PFSK-1 (cell line): ENCODE results near the gene GAL3ST3.
A peak's percentile ranks its signal among the peaks of the same experiment; 100 is the strongest.

Experiments
- FOXP2 ChIP-seq: optimal IDR thresholded peaks from 2 replicates; pipeline ENCODE3; 2011; ENCODE audit warnings: borderline replicate concordance, control low read depth, inconsistent platforms; ENCODE audit not compliant: insufficient read depth; ENCODE audit errors: extremely low read length, extremely low read depth
- POLR2AphosphoS5 ChIP-seq: IDR thresholded peaks from 2 replicates; pipeline ENCODE4 v1.6.1; 2012; ENCODE audit warnings: low read depth, mild to moderate bottlenecking, control low read depth, low read length, moderate library complexity
- SIN3A ChIP-seq: IDR thresholded peaks from 2 replicates; pipeline ENCODE4 v1.6.1; 2012; ENCODE audit warnings: mild to moderate bottlenecking, low read length, moderate library complexity, borderline replicate concordance; ENCODE audit not compliant: insufficient read depth
- TAF1 ChIP-seq: IDR thresholded peaks from 2 replicates; pipeline ENCODE4 v1.6.1; 2012; ENCODE audit warnings: low read length, control low read depth, borderline replicate concordance; ENCODE audit not compliant: insufficient read depth
- TF ChIP-seq, protein P1 (sequence below), 2 experiments: IDR thresholded peaks; 2 replicates each; pipeline versions ENCODE4 v1.6.1 to v1.8.0; 2011 to 2012; ENCODE audit warnings: low read depth in 2 of 2, low read length in 2 of 2, control low read depth in 1 of 2, inconsistent platforms in 1 of 2, mild to moderate bottlenecking in 1 of 2, moderate library complexity in 1 of 2; ENCODE audit not compliant: insufficient read depth in 1 of 2

The GAL3ST3 gene

DNA sequence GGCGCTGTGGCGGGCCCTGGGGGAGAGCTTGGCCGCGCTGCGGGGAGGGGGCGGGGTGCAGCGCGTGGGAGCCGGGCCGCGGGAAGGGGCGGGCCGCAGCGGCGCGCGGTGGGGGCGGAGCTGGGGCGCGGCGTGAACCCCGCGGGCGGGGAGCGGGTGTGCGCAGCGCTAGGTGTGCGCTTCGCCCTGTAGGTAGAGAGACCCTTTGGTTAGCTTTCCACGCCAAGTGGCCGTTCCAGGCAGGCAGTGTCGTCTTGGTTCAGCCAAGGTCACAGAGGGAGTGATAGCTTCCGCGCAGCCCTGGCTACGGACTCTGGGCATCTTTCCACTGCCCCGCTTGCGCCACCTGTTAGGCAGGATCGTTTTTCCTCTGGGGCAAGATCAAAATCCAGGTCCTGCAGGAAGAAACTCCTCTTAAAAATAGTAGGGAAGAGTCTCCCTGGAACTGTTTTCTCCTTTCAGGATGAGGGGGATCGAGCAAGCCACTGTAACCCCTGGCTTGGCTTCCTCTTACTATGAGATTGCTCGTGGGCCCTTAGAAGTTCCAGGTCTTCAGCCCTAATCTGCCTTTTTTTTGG lies 46.2 kb downstream of the GAL3ST3 start:
- TF ChIP-seq FOXP2: peak; percentile 25
- no peak for TF ChIP-seq TAF1

- TF ChIP-seq POLR2AphosphoS5 (peak; percentile 78), SIN3A (peak; percentile 76), FOXP2 (peak; percentile 90), TAF1 (peak; percentile 92; the same call in 1 of the 2 replicates)
- TF ChIP-seq, protein P1, sequence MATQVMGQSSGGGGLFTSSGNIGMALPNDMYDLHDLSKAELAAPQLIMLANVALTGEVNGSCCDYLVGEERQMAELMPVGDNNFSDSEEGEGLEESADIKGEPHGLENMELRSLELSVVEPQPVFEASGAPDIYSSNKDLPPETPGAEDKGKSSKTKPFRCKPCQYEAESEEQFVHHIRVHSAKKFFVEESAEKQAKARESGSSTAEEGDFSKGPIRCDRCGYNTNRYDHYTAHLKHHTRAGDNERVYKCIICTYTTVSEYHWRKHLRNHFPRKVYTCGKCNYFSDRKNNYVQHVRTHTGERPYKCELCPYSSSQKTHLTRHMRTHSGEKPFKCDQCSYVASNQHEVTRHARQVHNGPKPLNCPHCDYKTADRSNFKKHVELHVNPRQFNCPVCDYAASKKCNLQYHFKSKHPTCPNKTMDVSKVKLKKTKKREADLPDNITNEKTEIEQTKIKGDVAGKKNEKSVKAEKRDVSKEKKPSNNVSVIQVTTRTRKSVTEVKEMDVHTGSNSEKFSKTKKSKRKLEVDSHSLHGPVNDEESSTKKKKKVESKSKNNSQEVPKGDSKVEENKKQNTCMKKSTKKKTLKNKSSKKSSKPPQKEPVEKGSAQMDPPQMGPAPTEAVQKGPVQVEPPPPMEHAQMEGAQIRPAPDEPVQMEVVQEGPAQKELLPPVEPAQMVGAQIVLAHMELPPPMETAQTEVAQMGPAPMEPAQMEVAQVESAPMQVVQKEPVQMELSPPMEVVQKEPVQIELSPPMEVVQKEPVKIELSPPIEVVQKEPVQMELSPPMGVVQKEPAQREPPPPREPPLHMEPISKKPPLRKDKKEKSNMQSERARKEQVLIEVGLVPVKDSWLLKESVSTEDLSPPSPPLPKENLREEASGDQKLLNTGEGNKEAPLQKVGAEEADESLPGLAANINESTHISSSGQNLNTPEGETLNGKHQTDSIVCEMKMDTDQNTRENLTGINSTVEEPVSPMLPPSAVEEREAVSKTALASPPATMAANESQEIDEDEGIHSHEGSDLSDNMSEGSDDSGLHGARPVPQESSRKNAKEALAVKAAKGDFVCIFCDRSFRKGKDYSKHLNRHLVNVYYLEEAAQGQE (IDR thresholded peaks at IDR 0.05; ENCODE audit: insufficient read depth in 1 of 2, low read depth in 2 of 2, low read length in 2 of 2): 0 out of 4 replicates have a peak, but pooled peaks of 1 of the 2 experiments have one; percentile 38
These were observed 46.9 kb downstream of the GAL3ST3 start, which contains the start of the genes BANF1 and EIF1AD for GRCh38 chr11:66001942-66002647. TSS of gene BANF1 (plus strand) at chr11:66002503. CDS start at chr11:66003251, 748 bp downstream. TSS of gene EIF1AD (minus strand) at chr11:66002157. CDS start at chr11:66000389, 1,768 bp downstream.

DNA sequence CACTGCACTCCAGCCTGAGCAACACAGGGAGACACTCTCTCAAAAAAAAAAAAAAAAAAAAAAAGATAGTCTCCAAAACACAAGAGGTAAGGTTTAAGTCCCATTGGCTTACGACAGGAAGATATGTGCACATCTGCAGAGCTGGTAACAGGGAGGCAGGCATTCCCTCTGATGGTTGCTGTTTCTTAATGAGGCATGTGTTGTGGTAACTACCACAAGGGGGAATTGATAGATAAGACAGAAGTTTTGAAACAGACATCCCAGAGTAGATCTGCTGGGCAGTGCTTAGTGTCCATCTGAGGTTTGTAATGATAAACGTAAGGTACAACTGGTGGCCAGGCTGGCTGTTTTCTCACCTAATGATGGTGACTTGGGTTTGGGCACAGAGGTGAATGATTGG lies 51.7 kb downstream of the GAL3ST3 start:
- TF ChIP-seq, protein P1 (IDR thresholded peaks at IDR 0.05; ENCODE audit: insufficient read depth in 1 of 2, low read depth in 2 of 2, low read length in 2 of 2): no peak
- TF ChIP-seq TAF1 (no peak), SIN3A (no peak), FOXP2 (no peak), POLR2AphosphoS5 (no peak)

DNA sequence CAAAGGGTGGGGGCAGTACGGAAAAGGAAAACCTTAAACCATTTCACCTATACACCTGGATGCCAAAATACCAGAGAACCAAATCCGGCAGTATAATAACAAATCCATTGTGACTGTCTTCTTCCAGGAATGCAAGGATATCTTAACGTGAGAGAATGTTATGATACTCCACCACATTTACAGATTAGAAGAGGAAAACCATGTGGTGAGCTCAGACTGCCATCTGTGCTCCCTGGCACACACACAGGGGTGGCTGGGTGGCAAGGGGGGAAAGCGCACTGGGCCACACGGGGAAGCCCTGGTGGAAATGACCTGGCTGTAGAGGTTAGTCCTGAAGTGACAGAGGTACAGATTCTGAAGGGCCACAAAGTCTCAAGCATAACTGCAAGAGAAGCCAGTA lies 56.9 kb downstream of the GAL3ST3 start:
- no peak for TF ChIP-seq FOXP2
- TF ChIP-seq POLR2AphosphoS5: no peak
- TF ChIP-seq SIN3A: no peak
- TF ChIP-seq, protein P1 (IDR thresholded peaks at IDR 0.05; ENCODE audit: insufficient read depth in 1 of 2, low read depth in 2 of 2, low read length in 2 of 2): no peak
- no peak for TF ChIP-seq TAF1
